ENCODE measurements around the gene POU2AF3.
A peak's percentile ranks its signal among the peaks of the same experiment; 100 is the strongest.

POU2AF3 gene

DNA sequence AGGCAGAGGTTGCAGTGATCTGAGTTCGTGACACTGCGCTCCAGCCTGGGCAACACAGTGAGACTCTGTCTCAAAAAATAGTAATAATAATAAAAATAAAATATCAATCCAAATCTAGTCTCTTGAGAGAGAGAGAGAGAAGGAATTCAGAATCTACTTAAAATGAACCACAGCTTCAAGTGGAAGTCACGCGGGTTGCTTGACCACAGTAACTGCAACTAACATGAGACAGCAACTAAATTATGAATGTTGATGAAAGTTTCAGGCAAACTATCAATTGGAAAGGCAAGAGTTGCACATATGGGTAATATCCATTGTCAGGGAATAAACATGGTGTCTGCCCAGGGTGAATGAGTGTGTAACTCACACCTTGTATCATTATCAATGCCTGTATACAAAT, 40.3 kb upstream of the POU2AF3 start:
- Histone ChIP-seq H2BK120ac (ENCODE audit: insufficient read depth, low read length, poor library complexity) (no peak overlapping the region), H3K9ac (ENCODE audit: low read length) (no peak overlapping the region), H3K27ac (ENCODE audit: low read depth, low read length) (no peak overlapping the region), H3K4me1 (ENCODE audit: control insufficient read depth in 1 of 2, insufficient read depth in 2 of 2, low read length in 2 of 2) (no peaks in the 10 kb centered on the region), H3K18ac (ENCODE audit: low read length) (no peak overlapping the region), H2AFZ (ENCODE audit: insufficient read depth, low read length, poor library complexity) (no peak overlapping the region), H3K4me3 (ENCODE audit: low read depth, low read length) (no peak overlapping the region), H3K23ac (ENCODE audit: low read length) (no peak overlapping the region), H4K91ac (ENCODE audit: low read depth, low read length) (no peak overlapping the region), H3K9me3 (ENCODE audit: insufficient read depth, low read depth, low read length) (no peaks in the 10 kb centered on the region), H4K12ac (ENCODE audit: low read depth, low read length) (no peak overlapping the region), H3K27me3 (ENCODE audit: insufficient read depth, low read length) (no peaks in the 10 kb centered on the region), H3K4ac (ENCODE audit: low read depth, low read length) (no peak overlapping the region), H2AK5ac (ENCODE audit: low read length) (no peak overlapping the region), H3K4me2 (ENCODE audit: low read length) (no peak overlapping the region), H3K79me1 (ENCODE audit: low read length) (no peaks in the 10 kb centered on the region), H3K36me3 (ENCODE audit: control insufficient read depth in 1 of 2, insufficient read depth in 2 of 2, low read length in 2 of 2) (no peaks in the 10 kb centered on the region), H4K8ac (ENCODE audit: low read depth, low read length) (no peak overlapping the region), H3K79me2 (ENCODE audit: control insufficient read depth, insufficient read depth, low read length, poor library complexity) (no peaks in the 10 kb centered on the region), H2BK12ac (ENCODE audit: low read length) (no peak overlapping the region), H2BK5ac (ENCODE audit: low read depth, low read length, poor library complexity) (no peak overlapping the region), H3K14ac (ENCODE audit: low read length) (no peak overlapping the region)
- DNase-seq = no peak
- no CpG with 5 or more reads among the region's 4 CpGs for WGBS (ENCODE audit: extremely low coverage, insufficient coverage, insufficient read length)

DNA sequence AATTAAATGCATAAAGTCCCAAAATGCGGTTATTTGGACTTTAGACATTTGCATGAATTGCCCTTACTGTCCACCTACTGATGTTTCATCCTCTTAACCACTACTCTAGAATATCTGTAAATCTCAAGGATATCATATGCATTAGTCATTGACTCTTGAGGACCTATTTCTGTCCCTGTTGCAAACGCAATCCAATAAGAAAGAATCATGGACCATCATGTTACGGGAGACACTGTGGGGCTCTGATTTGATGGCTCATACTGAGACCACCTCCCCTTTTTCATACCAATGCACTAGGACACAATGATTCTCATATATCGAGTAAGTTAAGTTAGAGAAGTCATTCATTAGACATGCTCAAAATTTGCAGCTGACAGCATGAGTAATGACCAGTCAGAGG, 38.5 kb upstream of the POU2AF3 start:
- Histone ChIP-seq H3K9me3 (ENCODE audit: insufficient read depth, low read depth, low read length) (no peaks in the 10 kb centered on the region), H3K4ac (ENCODE audit: low read depth, low read length) (no peak overlapping the region), H3K27ac (ENCODE audit: low read depth, low read length) (no peak overlapping the region), H2AFZ (ENCODE audit: insufficient read depth, low read length, poor library complexity) (no peak overlapping the region), H4K8ac (ENCODE audit: low read depth, low read length) (no peak overlapping the region), H3K27me3 (ENCODE audit: insufficient read depth, low read length) (no peaks in the 10 kb centered on the region), H3K18ac (ENCODE audit: low read length) (no peak overlapping the region), H2AK5ac (ENCODE audit: low read length) (no peak overlapping the region), H2BK12ac (ENCODE audit: low read length) (no peak overlapping the region), H3K79me2 (ENCODE audit: control insufficient read depth, insufficient read depth, low read length, poor library complexity) (no peaks in the 10 kb centered on the region), H3K9ac (ENCODE audit: low read length) (no peak overlapping the region), H2BK5ac (ENCODE audit: low read depth, low read length, poor library complexity) (no peak overlapping the region), H4K12ac (ENCODE audit: low read depth, low read length) (no peak overlapping the region), H3K14ac (ENCODE audit: low read length) (no peak overlapping the region), H3K79me1 (ENCODE audit: low read length) (no peaks in the 10 kb centered on the region), H2BK120ac (ENCODE audit: insufficient read depth, low read length, poor library complexity) (no peak overlapping the region), H4K91ac (ENCODE audit: low read depth, low read length) (no peak overlapping the region), H3K4me1 (ENCODE audit: control insufficient read depth in 1 of 2, insufficient read depth in 2 of 2, low read length in 2 of 2) (no peaks in the 10 kb centered on the region), H3K4me3 (ENCODE audit: low read depth, low read length) (no peak overlapping the region), H3K36me3 (ENCODE audit: control insufficient read depth in 1 of 2, insufficient read depth in 2 of 2, low read length in 2 of 2) (no peaks in the 10 kb centered on the region), H3K23ac (ENCODE audit: low read length) (no peak overlapping the region), H3K4me2 (ENCODE audit: low read length) (no peak overlapping the region)
- DNase-seq = peak in 1 of 2 donors; percentile 40
- WGBS (ENCODE audit: extremely low coverage, insufficient coverage, insufficient read length) = no CpG with 5 or more reads among the region's 4 CpGs

DNA sequence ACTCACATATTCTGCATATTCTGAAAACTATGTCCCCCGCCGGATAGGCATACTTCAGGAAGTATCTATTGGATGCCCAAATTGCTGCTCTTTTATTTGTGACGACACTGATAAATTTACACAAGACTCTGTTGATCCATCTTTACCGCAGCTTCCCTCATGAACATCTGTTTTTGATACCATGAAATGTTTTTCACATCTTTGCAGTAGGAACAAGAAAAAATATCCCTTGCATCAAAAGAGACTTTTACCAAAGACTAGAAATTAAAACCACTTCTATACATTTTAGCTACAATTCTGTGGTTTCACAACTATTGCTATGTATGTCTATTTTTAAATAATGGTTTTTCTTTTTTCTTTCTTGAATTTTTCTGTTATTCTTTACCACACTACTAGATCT, 37.5 kb upstream of the POU2AF3 start:
- Histone ChIP-seq H2AK5ac (ENCODE audit: low read length) (no peak overlapping the region), H4K12ac (ENCODE audit: low read depth, low read length) (no peak overlapping the region), H4K8ac (ENCODE audit: low read depth, low read length) (no peak overlapping the region), H2AFZ (ENCODE audit: insufficient read depth, low read length, poor library complexity) (no peak overlapping the region), H3K27ac (ENCODE audit: low read depth, low read length) (no peak overlapping the region), H4K91ac (ENCODE audit: low read depth, low read length) (no peak overlapping the region), H3K4me3 (ENCODE audit: low read depth, low read length) (no peak overlapping the region), H3K23ac (ENCODE audit: low read length) (no peak overlapping the region), H2BK12ac (ENCODE audit: low read length) (no peak overlapping the region), H3K4ac (ENCODE audit: low read depth, low read length) (no peak overlapping the region), H3K9ac (ENCODE audit: low read length) (no peak overlapping the region), H3K79me1 (ENCODE audit: low read length) (no peaks in the 10 kb centered on the region), H3K79me2 (ENCODE audit: control insufficient read depth, insufficient read depth, low read length, poor library complexity) (no peaks in the 10 kb centered on the region), H2BK5ac (ENCODE audit: low read depth, low read length, poor library complexity) (no peak overlapping the region), H3K36me3 (ENCODE audit: control insufficient read depth in 1 of 2, insufficient read depth in 2 of 2, low read length in 2 of 2) (no peaks in the 10 kb centered on the region), H3K4me1 (ENCODE audit: control insufficient read depth in 1 of 2, insufficient read depth in 2 of 2, low read length in 2 of 2) (no peaks in the 10 kb centered on the region), H3K18ac (ENCODE audit: low read length) (no peak overlapping the region), H3K27me3 (ENCODE audit: insufficient read depth, low read length) (no peaks in the 10 kb centered on the region), H3K9me3 (ENCODE audit: insufficient read depth, low read depth, low read length) (no peaks in the 10 kb centered on the region), H3K14ac (ENCODE audit: low read length) (no peak overlapping the region), H3K4me2 (ENCODE audit: low read length) (no peak overlapping the region), H2BK120ac (ENCODE audit: insufficient read depth, low read length, poor library complexity) (no peak overlapping the region)
- no peak for DNase-seq
- no CpG with 5 or more reads among the region's 4 CpGs for WGBS (ENCODE audit: extremely low coverage, insufficient coverage, insufficient read length)

DNA sequence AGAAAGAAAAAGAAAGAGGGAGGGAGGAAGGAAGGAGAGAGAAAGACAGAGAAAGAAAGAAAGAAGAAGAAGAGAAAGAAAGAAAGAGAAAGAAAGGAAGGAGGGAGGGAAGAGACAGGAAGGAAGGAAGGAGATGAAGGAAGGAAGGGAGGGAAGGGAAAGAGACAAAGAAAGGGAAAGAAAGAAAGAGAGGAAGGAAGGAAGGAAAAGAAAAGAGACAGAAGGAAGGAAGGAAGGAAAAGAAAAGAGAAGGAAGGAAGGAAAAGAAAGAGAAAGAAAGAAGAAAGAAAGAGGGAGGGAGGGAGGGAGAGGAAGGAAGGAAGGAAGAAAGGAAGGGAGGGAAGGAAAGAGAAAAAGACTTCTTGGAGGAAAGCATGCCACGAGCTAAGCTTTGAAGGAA, 33.7 kb upstream of the POU2AF3 start:
- Histone ChIP-seq H3K79me2 (ENCODE audit: control insufficient read depth, insufficient read depth, low read length, poor library complexity) (no peaks in the 10 kb centered on the region), H3K23ac (ENCODE audit: low read length) (no peak overlapping the region), H4K12ac (ENCODE audit: low read depth, low read length) (no peak overlapping the region), H3K9me3 (ENCODE audit: insufficient read depth, low read depth, low read length) (no peaks in the 10 kb centered on the region), H3K4ac (ENCODE audit: low read depth, low read length) (no peak overlapping the region), H2BK120ac (ENCODE audit: insufficient read depth, low read length, poor library complexity) (no peak overlapping the region), H2BK5ac (ENCODE audit: low read depth, low read length, poor library complexity) (no peak overlapping the region), H4K8ac (ENCODE audit: low read depth, low read length) (no peak overlapping the region), H2AK5ac (ENCODE audit: low read length) (no peak overlapping the region), H2BK12ac (ENCODE audit: low read length) (no peak overlapping the region), H3K36me3 (ENCODE audit: control insufficient read depth in 1 of 2, insufficient read depth in 2 of 2, low read length in 2 of 2) (no peaks in the 10 kb centered on the region), H3K18ac (ENCODE audit: low read length) (no peak overlapping the region), H3K9ac (ENCODE audit: low read length) (no peak overlapping the region), H2AFZ (ENCODE audit: insufficient read depth, low read length, poor library complexity) (no peak overlapping the region), H3K27ac (ENCODE audit: low read depth, low read length) (no peak overlapping the region), H3K14ac (ENCODE audit: low read length) (no peak overlapping the region), H3K4me3 (ENCODE audit: low read depth, low read length) (no peak overlapping the region), H4K91ac (ENCODE audit: low read depth, low read length) (no peak overlapping the region), H3K27me3 (ENCODE audit: insufficient read depth, low read length) (no peaks in the 10 kb centered on the region), H3K4me2 (ENCODE audit: low read length) (no peak overlapping the region), H3K4me1 (ENCODE audit: control insufficient read depth in 1 of 2, insufficient read depth in 2 of 2, low read length in 2 of 2) (no peaks in the 10 kb centered on the region), H3K79me1 (ENCODE audit: low read length) (no peaks in the 10 kb centered on the region)
- DNase-seq = no peak
- WGBS (ENCODE audit: extremely low coverage, insufficient coverage, insufficient read length) = no CpG with 5 or more reads among the region's 1 CpG

Data from trophoblast cell (in vitro differentiated cells and primary cell).